Parathyroid adenoma (tissue), 2 donors: ENCODE data around the gene FUT1.
"Not testable (repeated sequence)": the region's sequence is repeated elsewhere in the genome, so short reads cannot be mapped to it uniquely, and the experiment has no call there.

Source experiments
- H2AFZ ChIP-seq: fragments of 300-600 bp; sonication (generic); one replicate; pipeline ENCODE4 v1.7.0; 2017; ENCODE audit warnings: antibody characterized with exemption, mild to moderate bottlenecking
- H3K27ac ChIP-seq: fragments of 300-600 bp; sonication (generic); one replicate; pipeline ENCODE4 v1.7.0; 2017
- H3K27me3 ChIP-seq: fragments of 300-600 bp; sonication (generic); one replicate; pipeline ENCODE4 v1.7.0; 2017; ENCODE audit warnings: low read length; ENCODE audit not compliant: control insufficient read depth, insufficient read depth
- H3K36me3 ChIP-seq: fragments of 300-600 bp; sonication (generic); one replicate; pipeline ENCODE4 v1.7.0; 2017; ENCODE audit warnings: low read length; ENCODE audit not compliant: control insufficient read depth, insufficient read depth
- H3K4me1 ChIP-seq: fragments of 300-600 bp; sonication (generic); one replicate; pipeline ENCODE4 v1.7.0; 2017; ENCODE audit warnings: control low read depth
- H3K4me2 ChIP-seq: fragments of 300-600 bp; sonication (generic); one replicate; pipeline ENCODE4 v1.7.0; 2017; ENCODE audit warnings: low read length
- H3K4me3 ChIP-seq: fragments of 300-600 bp; sonication (generic); one replicate; pipeline ENCODE4 v1.7.0; 2017; ENCODE audit warnings: low read depth, low read length
- H3K79me2 ChIP-seq: fragments of 300-600 bp; sonication (generic); one replicate; pipeline ENCODE4 v1.7.0; 2017; ENCODE audit warnings: control low read depth
- H3K9ac ChIP-seq: fragments of 300-600 bp; sonication (generic); one replicate; pipeline ENCODE4 v1.7.0; 2017; ENCODE audit warnings: mild to moderate bottlenecking
- H3K9me3 ChIP-seq: fragments of 300-600 bp; sonication (generic); one replicate; pipeline ENCODE4 v1.7.0; 2017; ENCODE audit warnings: low read length; ENCODE audit not compliant: control insufficient read depth
- CTCF ChIP-seq: fragments of 300-600 bp; sonication (generic); IDR thresholded peaks from one replicate; pipeline ENCODE4 v1.7.0; 2017; ENCODE audit warnings: antibody characterized with exemption, mild to moderate bottlenecking
- donor health status: primary hyperparathyroidism.

Gene FUT1

GRCh38 chr19:48793271-48793670, 40.8 kb upstream of the FUT1 start:
- Histone ChIP-seq H3K4me3 (no peak overlapping the region), H3K9ac (no peak overlapping the region), H3K27me3 (no peaks in the 10 kb centered on the region), H3K4me1 (peaks cover 13% of the 10 kb centered on the region), H3K4me2 (no peak overlapping the region), H3K79me2 (no peaks in the 10 kb centered on the region), H2AFZ (no peak overlapping the region), H3K9me3 (no peaks in the 10 kb centered on the region), H3K36me3 (no peaks in the 10 kb centered on the region), H3K27ac (no peak overlapping the region)
- no peak for TF ChIP-seq CTCF

DNA sequence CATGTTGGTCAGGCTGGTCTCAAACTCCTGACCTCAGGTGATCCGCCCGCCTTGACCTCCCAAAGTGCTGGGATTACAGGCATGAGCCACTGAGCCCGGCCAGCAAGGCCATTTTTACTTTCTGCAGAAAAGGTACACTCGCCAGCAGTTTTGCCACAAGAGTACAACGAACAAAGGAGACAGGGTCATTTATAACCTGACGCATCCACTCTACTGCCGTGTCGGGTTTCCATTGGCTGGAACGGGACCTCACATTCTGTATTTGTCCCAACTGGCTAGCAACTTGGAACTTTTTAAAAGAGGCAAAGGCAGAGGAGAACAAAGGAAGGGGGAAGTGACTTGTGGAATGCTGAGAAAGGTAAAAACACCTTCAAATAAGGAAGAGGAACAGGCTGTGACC, 34.9 kb upstream of the FUT1 start:
- not testable (repeated sequence) for H3K27ac ChIP-seq, H3K36me3 ChIP-seq, H3K4me1 ChIP-seq, H3K4me2 ChIP-seq, H3K9ac ChIP-seq, H3K4me3 ChIP-seq, H3K9me3 ChIP-seq, H2AFZ ChIP-seq, H3K79me2 ChIP-seq, H3K27me3 ChIP-seq

- H3K9me3 ChIP-seq, H2AFZ ChIP-seq, H3K9ac ChIP-seq, H3K27ac ChIP-seq, H3K4me1 ChIP-seq, H3K36me3 ChIP-seq, H3K79me2 ChIP-seq, H3K4me3 ChIP-seq, H3K4me2 ChIP-seq, H3K27me3 ChIP-seq: not testable (repeated sequence)
Observed at GRCh38 chr19:48786422-48786821, 34.0 kb upstream of the FUT1 start.

GRCh38 chr19:48784527-48784926, 32.1 kb upstream of the FUT1 start:
- Histone ChIP-seq H3K4me1 (peaks cover 14% of the 10 kb centered on the region), H3K79me2 (no peaks in the 10 kb centered on the region), H3K9ac (no peak overlapping the region), H3K9me3 (no peaks in the 10 kb centered on the region), H3K27ac (no peak overlapping the region), H3K4me2 (no peak overlapping the region), H3K4me3 (no peak overlapping the region), H2AFZ (peak overlapping the region; percentile 2), H3K27me3 (no peaks in the 10 kb centered on the region), H3K36me3 (no peaks in the 10 kb centered on the region)
- TF ChIP-seq CTCF, result peak; percentile 26

DNA sequence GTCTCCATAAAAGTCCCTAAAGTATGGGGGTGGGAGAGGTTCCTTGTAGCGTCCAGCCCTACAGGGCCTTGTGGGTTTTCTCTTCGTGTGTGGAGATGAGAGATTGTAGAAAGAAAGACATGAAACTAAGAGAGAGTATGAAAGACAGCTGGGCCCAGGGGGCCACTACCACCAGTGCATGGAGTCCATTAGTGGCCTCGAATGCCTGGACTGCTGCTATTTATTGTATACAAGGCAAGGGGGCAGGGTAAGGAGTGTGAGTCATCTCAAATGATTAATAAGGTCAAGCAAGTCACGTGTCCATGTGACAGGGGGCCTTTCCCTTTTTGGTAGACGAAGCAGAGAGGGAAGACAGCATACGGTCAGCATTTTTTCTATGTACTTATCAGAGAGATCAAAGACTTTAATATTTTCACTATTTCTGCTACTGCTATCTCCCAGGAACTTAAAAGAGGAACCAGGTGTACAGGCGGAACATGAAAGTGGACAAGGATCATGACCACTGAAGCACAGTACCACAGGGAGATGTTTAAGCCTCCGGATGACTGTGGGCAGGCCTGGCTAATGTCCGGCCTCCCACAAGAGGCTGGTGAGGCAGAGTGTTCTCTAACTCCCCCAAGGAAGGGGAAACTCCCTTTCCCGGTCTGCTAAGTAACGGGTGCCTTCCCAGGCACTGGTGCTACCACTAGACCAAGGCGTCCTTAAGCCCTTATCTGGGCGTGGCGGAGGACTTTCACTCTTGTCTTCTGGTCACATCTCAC, 28.4 kb upstream of the FUT1 start:
- no peak overlapping the region for H3K9ac ChIP-seq
- H3K36me3 ChIP-seq, result no peaks in the 10 kb centered on the region
- peak overlapping the region; percentile 73 for H3K27ac ChIP-seq

More for the DNA sequence above, 28.4 kb upstream of the FUT1 start:
- H3K27me3 ChIP-seq, result no peaks in the 10 kb centered on the region
- peak overlapping the region; percentile 69 for H2AFZ ChIP-seq
- peak overlapping the region; percentile 41 for H3K4me2 ChIP-seq
- no peaks in the 10 kb centered on the region for H3K79me2 ChIP-seq
- no peaks in the 10 kb centered on the region for H3K9me3 ChIP-seq
- peaks cover 14% of the 10 kb centered on the region for H3K4me1 ChIP-seq
- no peak for TF ChIP-seq CTCF
- H3K4me3 ChIP-seq, result no peak overlapping the region
